ENCODE results near the gene THNSL1. TPM values are rescaled to one million over a fixed set of nuclear protein-coding genes. Genes with fewer than 3 reads are reported as not detected.

The THNSL1 gene
- total RNA-seq, 1 experiment from 2014 or later: 5.5 TPM

GRCh38 chr10:25050402-25050801 lies 34.0 kb downstream of the THNSL1 start:
- Mint-ChIP-seq H3K36me3 (no peaks in the 10 kb centered on the region), H3K27me3 (ENCODE audit: low read depth) (no peaks in the 10 kb centered on the region), H3K27ac (no peak overlapping the region), H3K9me3 (peaks cover 12% of the 10 kb centered on the region), H3K4me3 (no peak overlapping the region), H3K4me1 (peaks cover 7% of the 10 kb centered on the region)
- POLR2A ChIA-PET: no interaction called here
- TF ChIP-seq ZNF121 (CRISPR knock-in tag; IDR thresholded peaks at IDR 0.05) (no peak), PREB (CRISPR knock-in tag; IDR thresholded peaks at IDR 0.05; ENCODE audit: borderline replicate concordance) (no peak), ZNF281 (CRISPR knock-in tag; IDR thresholded peaks at IDR 0.05) (no peak), FOXJ3 (CRISPR knock-in tag; IDR thresholded peaks at IDR 0.05; ENCODE audit: borderline replicate concordance) (no peak), GTF2I (CRISPR knock-in tag; conservative IDR thresholded peaks at IDR 0.05) (no peak), JUN (CRISPR knock-in tag; IDR thresholded peaks at IDR 0.05) (no peak), ELF4 (CRISPR knock-in tag; IDR thresholded peaks at IDR 0.05; ENCODE audit: low read depth) (no peak), ZNF232 (CRISPR knock-in tag; IDR thresholded peaks at IDR 0.05) (no peak), NFATC4 (CRISPR knock-in tag; IDR thresholded peaks at IDR 0.05) (no peak)
- ATAC-seq: no peak
- DNase-seq (ENCODE audit: low spot score): no peak
- CTCF ChIA-PET: no interaction called here

- POLR2A ChIA-PET: no interaction called here
- no peaks in the 10 kb centered on the region for H3K27me3 Mint-ChIP-seq (ENCODE audit: low read depth)
- H3K4me1 Mint-ChIP-seq: peaks cover 8% of the 10 kb centered on the region
Measured at GRCh38 chr10:25052012-25052411, 35.6 kb downstream of the THNSL1 start.

More at GRCh38 chr10:25052012-25052411, 35.6 kb downstream of the THNSL1 start:
- Mint-ChIP-seq H3K36me3 (no peaks in the 10 kb centered on the region), H3K9me3 (peaks cover 12% of the 10 kb centered on the region), H3K4me3 (no peak overlapping the region), H3K27ac (no peak overlapping the region)
- ATAC-seq (no peak), DNase-seq (ENCODE audit: low spot score) (no peak)
- CTCF ChIA-PET: no interaction called here
- TF ChIP-seq MXD4 (CRISPR knock-in tag; IDR thresholded peaks at IDR 0.05; ENCODE audit: borderline replicate concordance) (no peak), ETV6 (CRISPR knock-in tag; IDR thresholded peaks at IDR 0.05) (no peak), ZNF232 (CRISPR knock-in tag; IDR thresholded peaks at IDR 0.05) (no peak), SP1 (CRISPR knock-in tag; conservative IDR thresholded peaks at IDR 0.05) (no peak), FOXP4 (CRISPR knock-in tag; IDR thresholded peaks at IDR 0.05) (no peak), ZNF425 (CRISPR knock-in tag; conservative IDR thresholded peaks at IDR 0.05) (no peak), ZBTB43 (CRISPR knock-in tag; IDR thresholded peaks at IDR 0.05) (no peak), E2F4 (CRISPR knock-in tag; IDR thresholded peaks at IDR 0.05; ENCODE audit: borderline replicate concordance, low read depth) (no peak), RORB (CRISPR knock-in tag; IDR thresholded peaks at IDR 0.05) (no peak)

Data from WTC11 (cell line).